Left ventricle myocardium superior (tissue), 1 donor: ENCODE measurements around the gene ULK4. TPM values are rescaled to one million over a fixed set of nuclear protein-coding genes. Genes with fewer than 3 reads are reported as not detected.

Source experiments
- ATAC-seq: fragments of 200-7000 bp; cut with Tn5 transposase; one replicate; pipeline ENCODE4 v1.9.1; 2020; ENCODE audit warnings: mild to moderate bottlenecking, moderate library complexity
- DNase-seq: peaks from one replicate; pipeline ENCODE4 v3.0.0-alpha.2; 2020
- intact Hi-C: fragments of 100-400 bp; cut with micrococcal nuclease; formaldehyde crosslinking; loops from one replicate; pipeline ENCODE4 v1.11.0; 2022
- total RNA-seq: library from RNA; stranded (reverse); fragmentation: NEBNext Ultra II Directional; extraction: Animal tissue kit (Norgen Biotek cat#: 25700); gene quantifications from one replicate; pipeline ENCODE4 v1.2.1, GENCODE V29; 2021
- donor health status: DM: no; HTN: yes; CAD: no; lungs with severe emphysema.

ULK4 gene
- total RNA-seq, 1 donor from 2014 or later = 1.5 TPM

DNA sequence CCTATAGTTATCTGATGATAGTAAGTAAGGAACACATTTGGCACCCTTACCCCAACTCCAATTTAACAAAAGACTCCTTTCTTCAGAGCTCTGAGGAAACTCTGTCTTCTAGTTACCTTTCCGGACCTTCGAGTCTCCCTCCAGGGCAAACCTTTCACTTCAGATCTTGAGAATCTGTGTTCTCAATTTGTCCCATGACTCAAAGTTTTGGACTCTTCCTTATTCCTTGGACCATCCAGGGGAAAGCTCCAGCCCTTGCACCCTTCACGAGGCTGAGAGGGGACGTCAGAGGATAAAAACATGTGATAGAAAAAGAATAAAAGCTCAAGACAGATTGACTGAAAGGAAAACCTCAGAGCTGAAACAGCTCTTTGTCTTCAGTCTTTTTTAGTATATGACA lies 685.7 kb downstream of the ULK4 start:
- ATAC-seq = no peak
- DNase-seq = no peak
- intact Hi-C loops = no loop called here

DNA sequence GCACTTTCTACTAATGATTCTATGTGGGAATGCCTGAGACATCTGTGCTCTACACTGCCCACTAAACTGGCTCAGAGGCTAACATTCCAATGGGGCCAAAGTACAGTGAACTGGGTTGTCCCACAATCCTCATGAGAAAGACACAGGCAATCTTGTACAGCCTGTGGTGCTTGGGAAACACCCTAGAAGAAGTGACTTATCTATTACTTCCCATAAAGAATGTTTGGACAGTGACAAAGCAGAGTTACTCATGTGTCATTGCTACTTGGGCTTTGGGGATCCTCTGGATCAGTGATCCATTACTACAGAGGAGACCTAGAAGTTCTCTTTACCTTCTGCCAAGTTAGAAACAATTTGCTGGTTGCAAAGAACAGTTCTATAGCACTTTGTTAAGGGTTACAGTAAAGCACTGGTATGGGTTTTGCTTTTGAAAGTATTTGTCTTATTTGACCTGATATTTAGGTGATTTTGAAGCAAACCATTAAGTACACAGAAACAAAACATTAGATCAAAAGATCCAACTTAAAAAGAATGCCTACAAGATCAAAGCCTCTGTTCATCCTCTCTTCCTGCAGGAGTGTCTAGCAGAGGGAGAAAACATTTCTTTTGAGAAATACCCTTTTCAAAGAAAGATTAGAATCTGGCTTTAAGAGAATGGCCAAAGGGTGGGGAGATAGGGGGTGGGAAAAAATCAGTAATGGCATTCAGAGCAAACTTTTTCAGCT lies 686.8 kb downstream of the ULK4 start:
- intact Hi-C loops = no loop called here
- DNase-seq (no peak), ATAC-seq (no peak)

DNA sequence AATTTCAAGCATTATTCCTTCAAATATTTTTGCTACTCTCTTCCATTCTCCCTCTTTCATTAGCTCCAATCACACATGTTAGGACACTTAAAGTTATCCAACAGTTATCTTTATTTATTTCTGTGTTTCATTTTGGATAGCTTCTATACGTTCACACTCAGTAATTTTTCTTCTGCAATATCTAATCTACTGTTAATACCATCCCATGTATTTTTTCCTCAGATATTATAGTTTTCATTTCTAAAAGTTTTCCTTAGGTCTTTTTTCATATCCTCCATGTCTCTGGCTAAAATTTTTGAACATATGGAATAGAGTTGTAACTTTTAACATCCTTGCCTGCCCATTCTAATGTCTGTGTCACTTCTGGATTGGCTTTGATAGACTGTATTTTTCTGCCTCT lies 689.2 kb downstream of the ULK4 start:
- intact Hi-C loops = no loop called here
- DNase-seq = no peak
- ATAC-seq = no peak

DNA sequence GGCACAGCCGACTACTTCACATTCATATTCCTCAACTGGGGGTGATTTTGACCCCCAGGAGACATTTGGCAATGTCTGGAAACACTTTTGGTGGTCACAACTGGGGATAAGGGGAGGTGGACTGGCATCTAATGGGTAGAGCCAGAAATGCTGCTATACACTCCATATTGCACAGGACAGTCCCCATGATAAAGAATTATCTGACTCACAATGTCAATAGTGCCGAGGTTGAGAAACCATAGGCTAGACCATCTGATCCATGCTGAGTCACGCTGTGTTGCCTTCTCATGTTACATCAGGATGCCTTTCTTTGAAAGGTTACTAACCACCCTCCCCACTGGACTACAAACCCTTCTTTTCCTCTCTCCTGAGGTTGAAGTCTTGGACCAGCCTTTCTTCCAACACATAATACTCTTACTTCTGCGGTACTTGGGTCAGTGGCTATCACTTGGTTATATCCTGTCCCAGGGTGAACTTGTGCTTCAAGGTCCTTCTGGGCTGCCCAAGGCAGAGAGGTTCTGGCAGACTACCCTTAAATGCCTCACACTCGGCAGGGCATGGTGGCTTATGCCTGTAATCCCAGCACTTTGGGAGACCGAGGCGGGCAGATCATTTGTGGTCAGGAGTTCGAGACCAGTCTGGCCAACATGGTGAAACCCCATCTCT lies 693.8 kb downstream of the ULK4 start:
- DNase-seq (no peak), ATAC-seq (no peak)
- intact Hi-C loops = no loop called here

DNA sequence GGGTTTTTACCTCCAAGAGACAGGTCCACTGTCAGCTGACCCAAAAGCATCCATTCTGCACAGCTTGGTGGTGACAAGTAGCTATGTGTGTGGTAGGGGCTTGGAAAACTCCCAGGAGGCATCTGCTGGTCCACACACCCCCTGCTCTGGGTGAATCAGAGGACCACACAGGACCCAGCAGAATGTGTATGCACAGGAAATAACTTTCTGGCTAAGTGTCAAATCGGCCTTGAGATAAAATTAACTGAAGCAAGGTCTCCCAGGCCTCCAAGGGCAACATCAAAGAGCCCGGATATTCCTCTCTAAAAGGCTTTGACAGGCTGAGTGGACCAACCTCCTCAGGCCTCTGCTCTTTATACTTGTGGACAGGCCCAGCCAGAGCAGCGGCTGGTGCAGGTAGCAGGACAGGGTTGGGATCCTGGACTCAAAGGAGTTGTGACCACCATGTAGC lies 696.1 kb downstream of the ULK4 start:
- DNase-seq (no peak), ATAC-seq (peak; percentile 44)
- intact Hi-C loops = no loop called here

DNA sequence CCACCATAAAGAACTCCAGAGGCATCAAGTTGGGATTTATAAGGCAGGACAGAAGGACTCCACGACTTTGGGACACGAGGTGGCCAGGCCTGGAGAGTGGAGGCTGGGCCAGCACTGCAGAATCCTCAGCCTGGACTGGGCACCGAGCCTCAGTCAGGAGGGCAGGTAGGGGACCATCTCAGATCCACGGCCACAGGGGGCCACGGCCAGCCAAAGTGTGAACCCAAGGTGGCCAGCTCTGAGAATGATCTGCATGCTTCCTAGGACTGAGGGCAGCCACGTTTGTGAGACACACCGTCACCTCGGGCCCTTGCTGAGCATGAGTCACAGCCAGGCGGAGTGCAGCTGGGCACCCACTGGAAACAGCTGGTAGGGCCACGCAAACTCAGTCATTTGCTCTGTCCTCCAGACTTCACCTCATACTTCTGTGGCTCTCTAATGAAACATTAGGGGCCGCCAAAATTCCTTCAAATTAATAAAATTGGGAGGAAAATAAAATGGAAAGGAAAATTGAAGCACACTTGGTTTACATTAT lies 696.8 kb downstream of the ULK4 start:
- intact Hi-C loops = no loop called here
- ATAC-seq (no peak), DNase-seq (no peak)

DNA sequence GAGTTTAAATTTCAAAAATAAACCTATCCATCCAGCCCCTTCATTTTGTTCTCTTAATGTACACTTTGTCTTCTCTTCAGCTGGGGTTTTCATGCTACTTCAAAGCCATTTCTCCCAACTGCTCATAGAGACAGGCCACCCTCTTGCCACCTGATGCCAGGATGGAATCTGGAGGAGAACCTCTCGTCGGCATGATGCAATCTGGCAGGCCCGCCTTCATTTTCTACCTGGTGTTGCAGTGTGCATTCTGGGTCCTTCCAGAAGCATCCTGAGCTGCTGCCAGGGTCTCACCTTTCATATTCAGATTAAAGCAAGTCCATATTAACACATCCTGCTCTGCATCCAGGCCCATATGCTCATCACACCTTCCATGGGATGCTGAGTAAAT lies 701.8 kb downstream of the ULK4 start:
- intact Hi-C loops = no loop called here
- DNase-seq (no peak), ATAC-seq (no peak)

DNA sequence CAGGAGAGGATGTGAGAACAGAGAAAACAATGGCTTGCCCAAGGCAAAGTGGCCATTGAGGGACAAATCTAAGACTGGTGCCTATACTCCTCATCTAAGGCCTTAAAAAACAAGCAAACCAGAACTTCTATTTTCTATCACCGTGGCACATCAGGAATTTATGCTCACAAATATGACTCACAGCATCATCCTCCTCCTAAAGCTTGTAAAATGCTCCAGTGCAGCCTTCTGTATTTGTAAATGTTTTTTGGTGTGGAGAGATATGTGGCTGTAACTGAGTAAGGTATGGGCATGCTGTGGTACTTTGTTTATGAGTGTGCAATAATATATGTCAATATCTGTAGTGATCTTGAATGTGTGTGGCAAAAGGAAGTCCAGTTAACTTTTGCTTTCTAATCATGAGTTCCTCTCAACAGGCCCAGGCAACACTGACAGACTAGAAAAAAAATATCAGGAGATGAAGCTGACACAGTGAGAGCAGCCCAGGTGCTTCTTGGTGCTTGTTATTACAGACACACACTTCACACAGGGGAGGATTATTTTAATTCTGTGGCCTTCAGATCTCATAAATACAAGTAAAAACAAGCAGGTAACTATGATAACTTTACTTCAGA lies 702.3 kb downstream of the ULK4 start:
- intact Hi-C loops = no loop called here
- DNase-seq = no peak
- no peak for ATAC-seq

DNA sequence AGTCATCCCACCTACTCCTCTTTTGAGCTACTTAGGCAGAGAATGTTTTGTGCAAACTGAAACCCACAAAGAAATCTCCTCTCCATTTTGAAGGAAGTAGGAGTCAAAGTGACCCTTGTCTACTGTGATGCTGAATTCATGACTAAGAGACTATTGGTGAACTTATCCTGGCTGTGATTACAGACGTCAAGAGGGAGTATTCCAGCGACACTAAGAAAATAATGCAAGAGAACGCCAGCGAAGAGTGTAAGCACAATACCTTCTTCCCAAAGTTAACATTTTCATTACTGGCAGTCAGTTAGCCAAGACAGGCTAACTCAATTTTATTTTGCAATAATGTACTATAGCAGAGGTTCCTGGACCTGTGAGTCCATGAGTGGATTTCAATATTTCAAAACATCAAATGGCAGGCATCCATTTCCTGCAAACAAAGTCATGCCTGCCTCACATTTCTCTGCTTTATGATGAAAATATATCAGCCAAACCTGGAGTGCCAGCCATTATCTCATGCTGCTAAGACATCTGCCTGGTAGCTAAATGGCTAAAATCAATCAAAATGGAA lies 703.6 kb downstream of the ULK4 start:
- intact Hi-C loops = no loop called here
- ATAC-seq (no peak), DNase-seq (no peak)

DNA sequence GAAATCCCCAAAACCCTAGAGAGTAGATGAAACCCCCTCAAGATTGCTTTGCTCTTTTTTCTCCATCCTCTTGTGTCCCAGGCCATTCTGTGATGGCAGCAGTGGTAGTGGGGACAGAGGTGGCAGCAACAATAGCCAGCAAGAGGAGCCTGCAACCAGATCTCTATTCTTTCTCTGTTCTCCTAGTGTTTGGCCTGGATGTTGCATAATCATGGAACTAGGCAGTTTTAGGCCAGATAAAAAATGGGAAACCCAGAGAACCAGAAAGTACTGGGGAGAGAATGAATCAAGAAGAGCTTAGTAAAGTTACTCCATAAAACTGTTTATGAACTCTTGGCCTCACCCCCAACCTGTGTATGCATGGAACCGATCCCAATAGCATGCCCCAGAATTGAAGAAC lies 710.3 kb downstream of the ULK4 start:
- ATAC-seq = no peak
- intact Hi-C loops = no loop called here
- DNase-seq = no peak

DNA sequence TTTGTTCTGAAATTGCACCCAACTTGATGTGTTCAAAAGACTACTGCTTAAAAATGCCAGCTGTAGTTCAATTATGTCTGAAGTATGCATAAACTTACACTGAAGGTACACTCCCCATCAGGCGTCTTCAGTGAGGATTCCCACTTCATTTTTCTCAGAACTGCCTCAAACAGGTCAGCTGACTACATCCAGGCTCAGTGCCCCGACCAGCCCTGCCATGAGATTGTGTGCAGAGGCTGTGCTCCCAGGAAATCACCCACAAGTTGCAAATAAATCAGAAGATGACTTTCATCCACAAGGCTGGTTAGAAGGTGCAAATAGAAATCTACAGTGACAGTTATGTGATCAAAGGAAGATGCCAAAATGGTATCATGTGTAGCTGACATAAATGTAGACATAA lies 711.1 kb downstream of the ULK4 start:
- intact Hi-C loops = no loop called here
- ATAC-seq (no peak), DNase-seq (no peak)

DNA sequence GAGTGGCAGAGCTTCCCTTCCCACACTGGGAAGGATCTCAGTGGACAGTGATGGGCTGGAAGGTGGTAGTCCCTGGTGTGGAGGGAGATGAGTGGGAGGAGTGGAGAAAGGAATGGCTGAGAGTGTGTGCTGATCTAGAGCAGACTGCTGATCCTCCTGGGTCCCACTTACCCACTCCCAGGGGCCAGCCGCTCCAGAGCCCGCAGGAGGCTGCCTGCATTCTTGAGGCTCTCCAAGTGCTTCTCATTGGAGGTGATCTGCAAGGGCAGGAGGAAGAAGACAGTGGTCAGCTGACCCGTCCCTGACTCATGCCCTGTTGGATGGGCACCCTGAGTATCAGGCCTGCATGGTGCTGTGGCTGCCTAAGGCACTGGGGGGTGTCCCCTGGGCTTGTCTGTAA lies 712.6 kb downstream of the ULK4 start:
- DNase-seq (no peak), ATAC-seq (no peak)
- intact Hi-C loops = no loop called here

DNA sequence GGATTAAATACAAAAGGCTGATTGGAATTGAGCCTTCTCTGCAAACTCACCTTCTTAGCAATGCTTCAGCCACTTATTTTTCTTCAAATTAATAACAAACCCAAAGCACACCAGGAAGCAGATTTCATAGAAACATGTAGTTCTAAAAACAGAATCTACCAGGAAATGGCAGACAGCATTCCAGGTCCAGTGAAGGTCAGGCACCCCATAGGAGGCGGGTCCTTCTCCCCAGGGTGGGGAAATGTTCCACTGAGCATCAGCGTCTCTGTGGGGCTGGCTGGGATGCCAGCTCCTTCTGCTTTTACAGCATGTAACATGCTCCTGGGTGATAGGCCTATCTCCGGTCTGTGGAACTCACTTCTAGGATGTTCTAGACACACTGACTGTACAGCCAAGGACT lies 713.4 kb downstream of the ULK4 start:
- intact Hi-C loops = no loop called here
- no peak for DNase-seq
- ATAC-seq = no peak

DNA sequence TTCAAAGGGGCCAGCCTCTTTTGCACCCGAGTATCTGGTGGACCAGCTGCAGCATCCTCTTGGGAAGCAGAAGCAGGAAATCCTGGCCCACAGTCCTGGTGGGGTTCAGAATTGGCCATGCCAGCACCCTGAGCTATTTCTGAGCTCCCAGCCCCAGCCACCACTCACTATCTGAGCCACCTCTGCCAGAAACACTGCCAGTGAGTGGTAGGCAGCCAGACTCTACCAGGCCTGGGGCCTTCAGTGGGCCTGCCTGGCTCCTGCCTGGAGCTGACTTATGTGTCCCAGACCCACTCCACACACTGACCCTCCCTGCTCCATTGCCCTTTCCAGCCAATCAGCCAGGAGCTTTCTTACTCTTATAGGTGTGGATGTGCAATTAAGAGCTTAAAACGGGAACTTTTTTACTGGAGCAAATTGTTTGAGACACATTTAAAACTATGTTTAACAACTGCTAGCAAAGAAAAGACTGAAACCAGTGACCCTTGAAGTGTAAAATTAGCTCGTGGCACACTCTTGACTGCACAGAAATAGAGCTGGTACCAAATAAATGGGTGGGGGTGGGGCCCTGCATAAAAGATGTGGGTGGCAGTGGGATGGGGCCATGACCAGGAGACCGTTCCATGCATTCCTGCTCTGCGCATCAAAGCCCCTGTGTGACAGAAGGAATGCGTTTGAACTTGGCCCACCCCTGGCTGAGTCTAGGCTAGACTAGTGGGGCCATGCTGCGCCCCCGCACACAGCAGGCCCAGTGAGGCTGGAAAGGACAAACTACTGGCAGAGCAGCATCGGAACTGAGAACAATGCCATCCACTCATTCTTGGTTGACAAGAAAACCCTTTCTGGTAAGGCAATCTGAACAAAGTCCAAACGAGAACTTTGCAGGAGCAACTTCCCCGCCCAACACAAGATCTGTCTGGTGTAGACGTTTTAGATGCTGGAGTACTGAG lies 714.6 kb downstream of the ULK4 start:
- DNase-seq (peak; percentile 56), ATAC-seq (peak; percentile 84)
- intact Hi-C loops = no loop called here

DNA sequence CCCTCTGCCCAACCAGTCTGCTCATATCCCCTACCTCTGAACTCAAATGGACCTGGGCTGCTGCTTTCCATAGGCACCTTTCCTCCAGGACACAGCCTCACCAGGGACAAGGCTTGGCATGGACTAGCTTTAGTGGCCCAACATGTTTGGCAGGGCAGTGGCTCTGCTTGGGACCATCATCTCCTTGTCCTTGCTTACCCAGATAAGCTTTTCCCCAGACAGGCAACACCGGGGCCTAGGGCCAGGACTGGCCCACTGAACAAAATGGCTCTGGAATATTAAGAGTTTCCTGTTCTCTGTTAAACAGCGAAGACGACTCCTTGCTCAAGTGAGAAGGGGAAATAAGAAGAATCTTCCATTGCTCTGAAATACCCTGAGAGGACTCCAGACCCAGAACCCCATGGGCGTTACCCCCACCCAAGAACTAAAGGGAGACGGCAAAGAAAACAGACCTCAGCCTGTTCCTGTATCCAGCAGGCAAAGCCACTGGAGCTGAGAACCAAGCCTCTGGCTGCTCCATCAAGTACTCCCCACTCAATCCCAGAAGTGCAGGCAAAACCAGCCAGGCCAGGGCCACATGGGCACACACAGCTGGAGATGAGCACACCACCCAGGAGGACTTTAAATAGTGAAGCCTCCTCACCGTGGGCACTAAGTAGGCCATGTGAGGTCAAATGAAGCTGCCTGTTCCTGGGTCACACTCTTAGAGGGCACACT lies 717.1 kb downstream of the ULK4 start:
- intact Hi-C loops = no loop called here
- peak; percentile 61 for ATAC-seq
- no peak for DNase-seq

DNA sequence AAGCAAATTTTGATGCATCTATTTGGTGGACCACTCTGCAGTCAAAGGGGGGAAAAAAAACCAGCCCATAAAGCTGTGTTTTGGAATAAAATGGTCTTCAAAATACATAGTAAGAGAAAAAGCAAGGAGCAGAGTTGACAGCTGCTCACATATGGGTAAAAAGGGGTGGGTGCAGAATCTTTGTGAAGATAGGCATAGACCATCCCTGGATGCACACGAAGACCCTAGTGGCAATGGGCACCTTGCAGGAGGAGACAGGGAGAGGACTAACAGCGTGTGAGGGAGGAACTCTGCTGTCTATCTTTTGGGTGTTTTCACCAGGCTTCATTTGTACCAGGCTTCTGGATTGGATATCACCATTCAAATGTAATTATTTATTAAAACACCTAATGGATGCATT lies 718.7 kb downstream of the ULK4 start:
- DNase-seq (no peak), ATAC-seq (no peak)
- intact Hi-C loops = no loop called here

DNA sequence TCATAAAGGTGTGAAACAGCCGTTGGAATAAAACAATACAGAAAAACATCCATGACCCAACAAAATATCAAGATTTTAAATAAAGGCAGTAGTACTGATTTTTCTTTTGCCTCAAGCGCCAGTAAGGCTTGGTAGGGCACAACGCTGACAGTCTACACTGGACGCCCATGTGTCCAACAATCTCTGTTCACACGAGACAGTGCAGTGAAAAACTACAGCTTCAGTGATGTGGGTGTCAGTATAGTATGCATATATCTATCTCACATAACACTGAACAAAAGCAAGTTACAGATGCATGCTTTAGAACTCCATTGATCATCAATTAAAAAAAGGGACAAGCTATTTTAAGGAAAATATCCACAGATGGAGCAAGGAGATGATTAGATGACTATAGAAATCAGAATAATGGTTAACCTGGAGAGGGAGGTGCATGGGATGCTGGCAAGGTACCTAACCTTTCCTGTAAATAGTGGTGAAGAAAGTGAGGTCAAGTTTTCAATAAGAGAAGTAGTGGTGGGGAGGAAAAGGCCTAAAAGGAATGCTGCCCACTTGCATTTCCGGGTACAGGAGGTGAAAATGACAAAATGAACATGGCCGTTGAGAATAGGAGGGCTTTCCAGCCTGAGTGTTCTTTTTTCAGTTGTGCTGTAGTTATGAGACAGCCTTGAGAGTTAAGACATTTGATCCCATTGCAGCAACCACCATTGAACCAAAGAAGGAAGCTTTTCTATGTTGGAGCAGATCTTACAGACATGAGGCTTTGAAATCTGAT lies 719.9 kb downstream of the ULK4 start:
- intact Hi-C loops = no loop called here
- DNase-seq (no peak), ATAC-seq (no peak)

DNA sequence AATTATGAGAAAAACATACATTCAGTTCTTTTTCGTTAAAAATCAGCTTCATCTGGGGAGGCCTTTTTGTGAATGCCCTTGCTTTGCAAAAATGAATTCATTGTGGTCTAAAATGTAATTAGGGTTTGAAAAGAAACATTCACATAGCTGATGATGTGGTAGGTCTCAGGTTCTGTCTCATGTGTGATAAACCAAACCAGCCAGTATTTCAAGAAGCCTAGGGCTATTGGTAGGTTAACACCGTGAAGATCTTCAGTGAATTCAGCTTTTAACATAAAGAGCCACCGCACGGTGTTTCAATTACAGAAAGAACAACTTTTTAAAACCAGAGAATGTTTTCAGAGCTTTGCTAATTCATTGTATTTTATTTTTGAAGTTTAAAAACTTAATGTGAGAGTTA lies 720.7 kb downstream of the ULK4 start:
- DNase-seq (no peak), ATAC-seq (no peak)
- intact Hi-C loops = no loop called here
